Activated naive CD8-positive, alpha-beta T cell (primary cell): ENCODE results near the gene FLCN.

Experiments
- H3K27ac Mint-ChIP-seq: one replicate; pipeline ENCODE4 v1.8.0; 2021; ENCODE audit warnings: mixed read lengths
- H3K27me3 Mint-ChIP-seq: one replicate; pipeline ENCODE4 v1.8.0; 2021; ENCODE audit warnings: mixed read lengths
- H3K36me3 Mint-ChIP-seq: one replicate; pipeline ENCODE4 v1.8.0; 2021; ENCODE audit warnings: mixed read lengths
- H3K4me1 Mint-ChIP-seq: one replicate; pipeline ENCODE4 v1.8.0; 2021; ENCODE audit warnings: low read depth, mixed read lengths
- H3K4me3 Mint-ChIP-seq: one replicate; pipeline ENCODE4 v1.8.0; 2021; ENCODE audit warnings: mild to moderate bottlenecking, mixed read lengths
- H3K9me3 Mint-ChIP-seq: one replicate; pipeline ENCODE4 v1.8.0; 2021; ENCODE audit warnings: low read depth, mixed read lengths

The FLCN gene

DNA sequence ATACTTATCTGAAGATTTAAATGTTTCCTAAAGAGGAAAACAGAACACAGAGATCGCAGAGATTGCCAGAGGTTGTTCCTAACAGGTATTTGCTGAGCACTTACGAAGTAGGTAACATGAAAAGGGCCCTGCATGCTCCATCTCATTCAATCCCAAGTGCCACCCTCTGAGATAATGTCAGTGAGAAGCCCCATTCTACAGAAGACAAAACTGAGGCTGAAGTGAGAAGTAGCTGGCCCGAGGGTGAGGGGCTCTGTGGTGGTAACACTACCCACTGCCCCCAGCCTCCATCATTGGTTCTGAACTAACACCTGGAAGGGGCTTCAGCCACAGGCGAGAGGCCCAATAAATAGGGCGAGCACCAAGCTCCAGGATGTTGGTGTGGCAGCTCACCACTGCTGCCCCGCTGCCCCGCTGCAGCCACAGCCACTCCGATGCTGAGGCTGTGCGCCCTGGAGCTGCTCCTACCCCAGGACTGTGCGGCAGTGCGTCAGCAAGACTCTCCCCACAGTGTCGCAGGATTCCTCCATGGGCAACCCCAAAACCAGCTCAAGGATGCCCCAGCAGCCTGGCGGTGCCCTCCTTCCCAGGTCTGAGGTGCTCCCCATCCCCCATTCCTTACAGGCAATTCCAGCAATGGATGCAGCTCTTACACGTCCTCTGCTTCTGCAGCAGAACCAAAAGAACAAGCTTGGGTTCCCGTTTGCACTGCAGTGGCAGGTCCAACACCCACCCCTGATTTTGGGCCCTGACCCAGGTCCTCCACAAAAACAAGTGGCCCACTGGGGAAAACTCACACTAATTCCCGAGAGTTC is 10.3 kb downstream of the FLCN start:
- no peaks in the 10 kb centered on the region for H3K36me3 Mint-ChIP-seq

DNA sequence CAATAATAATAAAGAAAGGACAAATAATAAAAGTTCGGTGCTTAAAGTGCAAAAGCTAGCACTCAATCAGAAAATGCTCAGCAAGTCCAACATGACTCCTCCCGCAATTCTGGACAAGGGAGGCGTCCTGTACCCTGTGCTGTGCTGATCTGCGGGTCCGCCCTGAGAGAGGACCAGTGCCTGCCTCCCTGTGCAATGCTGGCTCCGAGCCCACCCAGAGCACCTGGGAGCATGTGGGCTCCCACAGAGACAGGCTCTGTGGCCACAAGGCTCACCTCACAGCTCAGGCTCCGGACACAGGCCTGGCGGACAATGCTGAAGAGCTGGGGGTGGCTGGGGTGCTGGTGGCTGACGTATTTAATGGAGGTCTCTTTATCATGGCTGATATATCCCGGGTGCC is 11.1 kb downstream of the FLCN start:
- Mint-ChIP-seq H3K4me3 (no peak overlapping the region), H3K27me3 (no peaks in the 10 kb centered on the region), H3K36me3 (no peaks in the 10 kb centered on the region), H3K9me3 (no peaks in the 10 kb centered on the region), H3K27ac (no peak overlapping the region), H3K4me1 (no peaks in the 10 kb centered on the region)

More for the DNA sequence above, 10.3 kb downstream of the FLCN start:
- Mint-ChIP-seq H3K4me1 (no peaks in the 10 kb centered on the region), H3K27me3 (no peaks in the 10 kb centered on the region), H3K4me3 (no peak overlapping the region), H3K9me3 (no peaks in the 10 kb centered on the region), H3K27ac (no peak overlapping the region)

DNA sequence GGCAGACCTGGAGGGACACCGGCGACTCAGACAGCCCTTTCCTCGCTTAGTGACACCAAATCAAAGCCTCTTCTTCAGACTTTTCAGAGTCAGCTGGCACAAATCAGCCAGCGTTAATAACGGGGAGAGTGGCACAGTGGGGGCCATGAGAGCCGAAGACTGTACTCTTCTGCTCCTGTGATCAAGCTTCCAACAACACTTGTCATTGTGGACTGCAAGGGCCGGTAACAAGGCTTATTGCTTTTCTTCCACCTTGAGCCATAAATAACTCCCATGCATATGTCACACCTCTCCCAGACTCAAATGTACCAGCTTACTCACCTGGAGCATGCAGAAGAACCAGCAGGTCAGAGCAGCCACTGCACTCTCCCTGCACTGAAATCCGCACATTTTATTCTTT is 12.8 kb downstream of the FLCN start:
- Mint-ChIP-seq H3K27ac (no peak overlapping the region), H3K27me3 (no peaks in the 10 kb centered on the region), H3K36me3 (no peaks in the 10 kb centered on the region), H3K4me1 (no peaks in the 10 kb centered on the region), H3K4me3 (no peak overlapping the region), H3K9me3 (no peaks in the 10 kb centered on the region)

DNA sequence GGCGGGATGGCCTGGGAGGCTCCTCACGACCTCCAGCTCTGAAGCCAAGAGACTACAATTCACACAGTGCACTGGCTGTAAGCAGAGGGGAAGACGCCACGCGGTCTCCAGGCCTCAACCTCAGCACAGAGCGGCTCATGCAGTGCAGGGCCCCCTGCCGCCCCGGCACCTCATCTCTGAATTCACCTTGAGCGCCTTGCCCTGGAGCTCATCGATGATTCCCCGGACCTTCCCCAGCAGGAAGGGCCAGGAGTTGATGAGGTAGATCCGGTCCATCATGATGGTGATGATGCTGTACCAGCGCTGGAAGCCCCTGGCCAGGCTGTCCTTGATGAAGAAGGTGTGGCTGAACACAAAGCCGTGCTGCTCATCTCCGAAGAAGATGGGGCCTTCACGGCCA is 13.2 kb downstream of the FLCN start:
- Mint-ChIP-seq H3K4me3 (no peak overlapping the region), H3K36me3 (no peaks in the 10 kb centered on the region), H3K27me3 (no peaks in the 10 kb centered on the region), H3K9me3 (no peaks in the 10 kb centered on the region), H3K27ac (no peak overlapping the region), H3K4me1 (no peaks in the 10 kb centered on the region)

DNA sequence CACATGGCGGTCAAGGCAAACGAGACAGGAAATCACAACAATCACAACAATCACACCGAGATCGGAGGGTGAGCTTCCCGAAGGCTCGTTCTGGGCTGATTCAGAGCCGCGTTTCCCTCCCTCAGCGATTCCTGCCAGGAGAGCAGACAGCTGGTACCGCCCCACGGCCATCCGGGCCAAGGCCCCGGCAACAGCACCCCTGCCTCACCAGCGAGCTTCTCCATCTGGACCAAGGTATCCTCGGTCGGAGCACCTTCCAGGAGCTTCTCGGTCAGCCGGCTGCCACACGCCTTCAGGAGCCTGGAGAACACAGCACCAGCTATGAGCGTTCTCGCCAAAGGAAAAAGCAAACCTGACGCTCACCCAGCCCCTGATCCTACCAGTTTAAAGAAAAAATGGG is 15.6 kb downstream of the FLCN start:
- Mint-ChIP-seq H3K4me1 (no peaks in the 10 kb centered on the region), H3K9me3 (no peaks in the 10 kb centered on the region), H3K27me3 (no peaks in the 10 kb centered on the region), H3K36me3 (peaks cover 5% of the 10 kb centered on the region), H3K27ac (no peak overlapping the region), H3K4me3 (no peak overlapping the region)

DNA sequence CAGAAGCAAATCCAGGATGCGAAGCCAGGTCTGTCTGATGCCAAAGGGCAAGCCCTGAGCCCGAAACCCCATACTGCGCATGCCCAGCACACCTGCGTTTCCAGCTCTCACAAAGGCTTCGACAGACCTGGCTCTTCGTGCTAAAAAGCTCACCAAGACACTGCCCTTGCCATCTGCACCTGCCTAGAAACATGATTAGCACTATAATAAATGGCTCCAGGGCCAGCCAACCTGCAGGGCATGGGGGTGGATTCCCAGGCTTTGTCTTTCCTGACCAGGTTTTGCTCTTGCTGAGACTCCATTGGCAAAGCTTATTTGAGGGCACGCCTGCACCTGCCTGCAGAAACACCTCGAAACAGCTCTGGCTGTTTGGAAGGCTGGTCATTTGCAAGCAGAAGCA is 16.4 kb downstream of the FLCN start:
- Mint-ChIP-seq H3K9me3 (no peaks in the 10 kb centered on the region), H3K4me1 (no peaks in the 10 kb centered on the region), H3K27ac (no peak overlapping the region), H3K4me3 (no peak overlapping the region), H3K27me3 (no peaks in the 10 kb centered on the region), H3K36me3 (peaks cover 5% of the 10 kb centered on the region)

DNA sequence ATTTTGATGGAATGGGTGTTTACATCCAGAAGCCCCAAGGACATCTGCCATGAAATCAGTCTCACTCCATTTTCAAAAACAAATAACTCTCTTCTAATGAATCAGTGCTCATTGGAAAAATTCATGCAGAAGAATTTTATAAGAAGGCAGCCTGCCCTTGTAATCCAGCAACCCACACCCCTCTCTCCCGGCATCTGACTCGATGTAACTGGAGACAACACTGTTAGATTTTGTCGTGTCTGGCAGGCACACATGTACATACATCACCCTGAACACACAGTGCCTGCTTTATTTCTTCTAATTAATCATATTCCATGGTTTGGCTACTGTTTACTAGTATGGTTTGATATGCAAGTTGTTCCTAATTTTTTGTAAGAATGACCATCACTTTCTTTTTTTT is 19.0 kb downstream of the FLCN start:
- Mint-ChIP-seq H3K4me1 (no peaks in the 10 kb centered on the region), H3K9me3 (no peaks in the 10 kb centered on the region), H3K27me3 (no peaks in the 10 kb centered on the region), H3K36me3 (peaks cover 5% of the 10 kb centered on the region), H3K27ac (peak overlapping the region; percentile 37), H3K4me3 (no peak overlapping the region)

DNA sequence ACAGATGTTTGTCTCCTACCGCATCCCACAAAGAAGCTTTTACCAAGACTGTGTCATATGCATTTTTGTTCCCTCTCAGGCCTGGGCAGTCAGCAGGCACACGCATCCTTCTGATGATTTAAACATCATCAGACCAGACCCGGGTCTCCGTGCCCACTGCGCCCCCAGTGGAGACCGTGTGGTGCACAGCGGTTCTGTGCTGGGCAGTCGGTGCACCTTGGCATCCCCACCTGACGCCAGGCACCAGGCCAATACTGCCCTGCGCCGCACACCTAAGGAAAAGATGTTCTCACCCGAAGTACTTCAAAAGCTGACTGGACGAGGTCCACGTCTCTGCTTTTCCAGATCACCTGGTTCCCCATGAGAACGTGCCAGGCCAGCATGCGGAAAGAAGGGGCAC is 20.2 kb downstream of the FLCN start:
- H3K4me1 Mint-ChIP-seq: no peaks in the 10 kb centered on the region
- H3K36me3 Mint-ChIP-seq: peaks cover 5% of the 10 kb centered on the region
- no peak overlapping the region for H3K27ac Mint-ChIP-seq
- H3K9me3 Mint-ChIP-seq: no peaks in the 10 kb centered on the region
- H3K4me3 Mint-ChIP-seq: no peak overlapping the region
- no peaks in the 10 kb centered on the region for H3K27me3 Mint-ChIP-seq

DNA sequence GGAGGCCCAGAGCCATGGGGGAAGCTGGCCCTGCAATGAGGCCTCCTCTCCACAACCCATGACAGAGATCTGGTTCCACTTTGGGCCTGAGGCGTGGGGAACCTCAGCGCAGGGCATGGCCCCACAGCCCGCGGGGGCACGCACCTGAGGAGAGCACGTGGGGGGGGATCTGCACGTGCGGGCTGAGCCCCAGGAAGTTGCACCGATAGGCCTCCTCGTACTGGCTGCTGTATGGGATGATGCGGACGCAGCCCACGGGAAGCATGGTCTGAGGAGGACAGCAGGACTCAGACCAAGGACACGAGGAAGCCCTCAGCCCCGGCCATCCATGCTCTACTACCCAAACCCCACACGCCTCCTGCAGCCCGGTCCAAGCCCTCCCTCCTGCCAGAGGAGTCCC is 20.7 kb downstream of the FLCN start:
- no peak overlapping the region for H3K4me3 Mint-ChIP-seq
- peaks cover 5% of the 10 kb centered on the region for H3K36me3 Mint-ChIP-seq
- H3K9me3 Mint-ChIP-seq: no peaks in the 10 kb centered on the region
- H3K27ac Mint-ChIP-seq: no peak overlapping the region
- no peaks in the 10 kb centered on the region for H3K4me1 Mint-ChIP-seq
- H3K27me3 Mint-ChIP-seq: no peaks in the 10 kb centered on the region

DNA sequence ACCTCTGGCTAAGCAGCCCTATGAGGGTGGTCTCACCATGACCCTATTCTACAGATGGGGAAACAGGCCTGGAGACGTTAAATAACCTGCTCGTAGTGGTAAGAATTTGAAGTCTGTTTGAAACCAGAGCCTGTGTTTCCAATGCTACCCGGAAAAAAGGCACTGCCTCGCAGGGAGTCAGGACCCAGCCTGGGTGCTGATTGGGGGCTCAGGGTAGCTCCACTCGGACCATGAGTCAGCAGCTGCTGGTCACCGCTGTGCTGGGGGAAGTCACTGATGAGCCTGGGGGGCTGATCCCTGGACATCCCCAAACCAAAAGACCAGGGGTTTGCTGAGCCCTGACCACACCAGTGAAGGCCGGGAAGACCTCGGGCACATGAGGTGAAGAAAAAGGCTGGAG is 21.4 kb downstream of the FLCN start:
- Mint-ChIP-seq H3K27me3 (no peaks in the 10 kb centered on the region), H3K9me3 (no peaks in the 10 kb centered on the region), H3K36me3 (peaks cover 5% of the 10 kb centered on the region), H3K4me3 (no peak overlapping the region), H3K4me1 (no peaks in the 10 kb centered on the region), H3K27ac (no peak overlapping the region)

DNA sequence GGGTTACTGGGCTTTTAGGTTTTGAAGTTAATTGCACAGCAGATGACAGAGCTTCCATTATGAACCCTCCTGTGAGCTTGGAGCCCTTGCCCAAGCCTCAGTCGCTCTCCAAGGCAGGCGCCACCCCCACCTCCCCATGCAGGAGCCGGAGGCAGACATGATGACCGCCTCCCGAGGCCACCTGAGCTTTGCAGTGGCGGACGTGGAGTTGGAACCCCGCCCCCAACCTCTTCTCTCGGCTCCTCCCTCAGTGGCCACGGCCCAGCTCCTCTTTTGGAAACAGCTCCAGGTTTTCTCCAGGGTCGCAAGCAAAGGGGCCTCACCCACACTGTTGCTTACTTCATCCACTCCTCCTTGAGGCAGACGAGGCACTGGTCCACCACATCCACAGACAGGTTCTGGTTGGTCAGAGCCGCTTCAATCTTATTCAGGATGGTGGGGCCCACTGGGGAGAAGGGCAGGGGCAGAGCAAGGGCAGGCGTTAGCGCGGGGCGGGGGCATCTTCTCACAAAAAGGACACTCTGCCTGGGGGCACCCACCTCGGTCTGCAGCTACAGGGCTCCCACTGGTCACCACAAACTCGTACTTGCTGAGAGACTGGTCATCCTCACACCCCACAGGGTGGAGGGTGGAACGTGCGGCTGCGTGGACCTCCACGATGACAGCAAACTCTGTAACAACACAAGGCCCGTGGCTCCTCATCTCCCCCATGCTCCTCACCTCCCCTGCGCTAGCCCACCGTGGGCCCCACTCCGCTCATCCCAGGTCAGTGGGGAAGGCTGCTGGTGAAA is 22.1 kb downstream of the FLCN start:
- Mint-ChIP-seq H3K4me3 (no peak overlapping the region), H3K9me3 (no peaks in the 10 kb centered on the region), H3K36me3 (peaks cover 5% of the 10 kb centered on the region), H3K27me3 (no peaks in the 10 kb centered on the region), H3K27ac (no peak overlapping the region), H3K4me1 (no peaks in the 10 kb centered on the region)

DNA sequence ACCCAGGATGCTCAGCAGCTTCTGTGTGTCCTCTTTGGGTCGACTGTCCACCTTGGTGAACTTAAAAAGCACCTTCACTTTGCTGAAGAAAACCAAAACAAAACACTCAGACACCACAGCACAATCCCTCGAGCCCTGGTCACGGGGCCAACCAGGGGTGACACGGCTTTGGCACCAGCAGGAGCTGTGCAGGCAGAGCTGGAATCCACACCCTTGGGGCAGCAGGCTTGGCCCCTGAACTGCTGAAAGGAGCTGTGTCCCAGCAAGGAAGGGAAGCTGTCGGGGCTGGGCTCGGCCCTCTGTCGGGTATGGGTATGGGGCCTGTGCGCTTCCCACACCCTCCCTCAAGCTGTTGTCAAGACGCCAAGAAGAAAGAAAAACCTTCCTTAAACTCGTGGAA is 23.2 kb downstream of the FLCN start:
- Mint-ChIP-seq H3K27ac (no peak overlapping the region), H3K36me3 (peaks cover 5% of the 10 kb centered on the region), H3K4me1 (no peaks in the 10 kb centered on the region), H3K27me3 (no peaks in the 10 kb centered on the region), H3K9me3 (no peaks in the 10 kb centered on the region), H3K4me3 (no peak overlapping the region)

DNA sequence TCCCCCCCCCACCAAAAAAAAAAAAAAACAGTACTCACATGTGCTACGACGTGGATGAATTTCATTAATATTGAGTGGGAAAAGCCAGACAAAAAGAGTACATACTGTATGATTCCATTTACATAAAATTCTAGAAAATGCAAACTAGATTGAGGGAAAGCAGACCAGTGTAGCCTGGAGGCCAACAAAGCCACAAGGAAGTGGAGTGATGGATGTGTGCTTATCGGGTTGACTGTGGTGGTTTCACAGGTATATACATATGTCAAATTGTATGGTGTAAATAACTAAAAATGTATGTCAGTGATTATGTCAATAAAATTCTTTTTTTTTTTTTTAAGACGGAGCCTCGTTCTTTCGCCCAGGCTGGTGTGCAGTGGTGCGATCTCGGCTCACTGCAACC is 29.0 kb downstream of the FLCN start:
- Mint-ChIP-seq H3K27ac (no peak overlapping the region), H3K27me3 (no peaks in the 10 kb centered on the region), H3K9me3 (no peaks in the 10 kb centered on the region), H3K36me3 (peaks cover 2% of the 10 kb centered on the region), H3K4me1 (peaks cover 17% of the 10 kb centered on the region), H3K4me3 (no peak overlapping the region)

DNA sequence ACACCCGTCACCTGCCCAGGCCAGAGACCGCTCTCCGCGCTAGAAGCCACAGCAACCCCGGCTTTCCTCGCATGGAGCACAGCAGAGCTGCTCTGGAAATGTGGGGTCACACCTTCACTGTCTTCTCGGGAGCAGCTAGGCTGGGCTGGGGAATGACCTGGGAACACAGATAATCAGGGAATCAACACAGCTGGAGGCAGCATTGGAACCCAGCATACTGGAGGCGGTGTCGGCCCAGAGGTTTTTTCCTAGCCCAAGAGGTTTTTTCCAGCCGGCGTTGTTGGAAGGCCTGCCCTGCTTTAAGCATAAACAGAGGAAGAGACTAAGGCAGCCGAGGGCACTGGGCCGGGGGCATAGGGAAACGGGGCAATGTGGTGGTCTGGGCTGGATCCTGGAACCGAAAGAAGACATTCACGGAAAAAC is 30.0 kb downstream of the FLCN start:
- Mint-ChIP-seq H3K27me3 (no peaks in the 10 kb centered on the region), H3K36me3 (peaks cover 2% of the 10 kb centered on the region), H3K4me3 (no peak overlapping the region), H3K27ac (peak overlapping the region; percentile 50), H3K4me1 (peaks cover 17% of the 10 kb centered on the region), H3K9me3 (no peaks in the 10 kb centered on the region)

DNA sequence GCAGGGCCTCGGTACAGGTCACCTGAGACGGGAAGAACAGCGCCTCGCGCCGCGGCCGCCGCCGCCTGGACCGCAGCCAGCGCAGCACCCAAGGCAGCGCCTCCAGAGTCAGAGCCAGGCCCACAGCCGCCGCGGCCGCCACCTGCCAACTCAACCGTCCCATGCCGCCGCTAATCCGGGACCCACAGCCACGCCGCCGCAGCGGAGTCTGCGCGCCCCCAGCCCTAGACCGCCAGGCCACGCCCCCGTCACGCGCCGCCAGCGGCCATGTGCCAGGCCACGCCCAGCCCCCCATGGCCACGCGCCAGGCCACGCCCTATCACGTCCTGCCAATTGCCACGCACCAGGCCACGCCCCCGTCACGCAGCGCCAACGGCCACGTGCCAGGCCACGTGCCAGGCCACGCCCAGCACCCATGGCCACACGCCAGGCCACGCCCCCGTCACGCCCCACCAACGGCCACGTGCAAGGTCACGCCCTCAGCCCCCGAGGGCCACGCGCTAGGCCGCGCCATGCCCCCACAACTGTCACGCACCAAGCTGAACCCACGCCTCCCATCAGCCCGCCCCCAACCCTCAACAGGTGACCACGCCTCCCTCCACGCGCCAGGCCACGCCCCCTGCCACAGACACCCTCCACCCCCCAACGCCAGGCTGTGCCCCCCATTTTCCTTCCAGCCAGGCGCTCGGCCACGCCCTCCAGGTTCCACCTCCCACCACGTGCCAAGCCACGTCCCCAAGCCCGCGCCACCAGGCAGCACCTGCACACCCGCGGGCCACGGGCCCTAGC is 30.6 kb downstream of the FLCN start, which contains the start of gene PLD6:
PLD6 (minus strand) TSS at position 210 of the 789 bp plus-strand sequence; CDS start at position 163, 47 bp downstream.
- H3K9me3 Mint-ChIP-seq: no peaks in the 10 kb centered on the region
- no peaks in the 10 kb centered on the region for H3K27me3 Mint-ChIP-seq
- peaks cover 2% of the 10 kb centered on the region for H3K36me3 Mint-ChIP-seq
- H3K27ac Mint-ChIP-seq: peak within 1 kb of the TSS; percentile 98
- H3K4me3 Mint-ChIP-seq: peak within 1 kb of the TSS; percentile 92
- H3K4me1 Mint-ChIP-seq: peaks cover 17% of the 10 kb centered on the region
